Activated B cell treated with CpG ODN at 0.5 μM for 24 hours (primary cell): ENCODE data around the gene ANO1. TPM values are rescaled to one million over a fixed set of nuclear protein-coding genes. Genes with fewer than 3 reads are reported as not detected.

Source experiments
- ATAC-seq: fragments of 200-7000 bp; cut with Tn5 transposase; one replicate; pipeline ENCODE4 v1.10.0; 2021; ENCODE audit warnings: low read depth, mild to moderate bottlenecking, moderate library complexity
- CTCF ChIA-PET: fragments of 350-600 bp; sonication (Branson Sonifier 250); formaldehyde crosslinking; loops from one replicate; lab custom pipeline; 2021; ENCODE audit warnings: antibody characterized with exemption; lab: Charles Lee
- POLR2A ChIA-PET: fragments of 350-600 bp; sonication (Branson Sonifier 250); formaldehyde crosslinking; loops from one replicate; lab custom pipeline; 2021; ENCODE audit warnings: antibody characterized with exemption; lab: Charles Lee
- DNase-seq: peaks from one replicate; pipeline ENCODE4 v3.0.0; 2022
- H3K27ac Mint-ChIP-seq: one replicate; pipeline ENCODE4 v1.8.0; 2020; ENCODE audit warnings: mixed read lengths
- H3K27me3 Mint-ChIP-seq: one replicate; pipeline ENCODE4 v1.8.0; 2021; ENCODE audit warnings: mixed read lengths
- H3K36me3 Mint-ChIP-seq: one replicate; pipeline ENCODE4 v1.8.0; 2021; ENCODE audit warnings: low read depth, mixed read lengths
- H3K4me1 Mint-ChIP-seq: one replicate; pipeline ENCODE4 v1.8.0; 2021; ENCODE audit warnings: mixed read lengths
- H3K4me3 Mint-ChIP-seq: one replicate; pipeline ENCODE4 v1.8.0; 2020; ENCODE audit warnings: mild to moderate bottlenecking, mixed read lengths
- H3K9me3 Mint-ChIP-seq: one replicate; pipeline ENCODE4 v1.8.0; 2020; ENCODE audit warnings: mixed read lengths
- CTCF ChIP-seq: fragments of 200-600 bp; IDR thresholded peaks from one replicate; pipeline ENCODE4 v1.8.0; 2022; ENCODE audit warnings: antibody characterized with exemption, mild to moderate bottlenecking
- intact Hi-C: fragments of 100-400 bp; cut with micrococcal nuclease; formaldehyde crosslinking; loops from one replicate; pipeline ENCODE4 v1.15.1; 2024
- total RNA-seq: library from RNA; stranded (reverse); gene quantifications from 2 replicates; pipeline ENCODE4 v1.2.3, GENCODE V29; 2022

Gene ANO1
- total RNA-seq, 1 donor from 2014 or later = not detected

GRCh38 chr11:70078781-70079616 lies 882 bp downstream of the ANO1 start:
- H3K9me3 Mint-ChIP-seq = no peaks in the 10 kb centered on the region
- H3K27me3 Mint-ChIP-seq = peaks cover 41% of the 10 kb centered on the region
- ATAC-seq = no peak
- ChIA-PET POLR2A (no interaction called here), CTCF (no interaction called here)
- no peaks in the 10 kb centered on the region for H3K4me1 Mint-ChIP-seq
- intact Hi-C loops = no loop called here
- TF ChIP-seq CTCF = no peak
- no peak for DNase-seq
- no peak overlapping the region for H3K4me3 Mint-ChIP-seq
- H3K36me3 Mint-ChIP-seq = no peaks in the 10 kb centered on the region
- H3K27ac Mint-ChIP-seq = no peak overlapping the region

DNA sequence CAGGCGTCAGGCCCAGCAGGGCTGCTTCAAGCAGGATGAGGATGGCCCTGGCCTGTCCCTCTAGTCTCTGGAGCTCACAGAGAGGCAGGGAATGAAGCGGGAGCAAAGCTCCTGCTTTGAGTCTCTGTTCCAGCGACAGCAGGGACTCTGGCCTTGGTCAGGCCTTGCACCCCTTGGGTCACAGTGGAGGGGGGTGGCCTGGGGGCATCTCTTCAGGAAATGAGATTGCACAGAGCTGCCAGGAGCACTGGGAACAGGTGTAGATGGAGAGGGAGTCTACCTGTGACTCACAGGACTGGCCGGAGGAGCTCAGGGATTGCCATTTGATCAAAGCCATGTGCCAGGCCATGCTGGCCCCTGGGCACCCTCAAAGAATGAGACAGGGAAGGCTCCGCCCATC lies 1.6 kb downstream of the ANO1 start:
- Mint-ChIP-seq H3K9me3 (no peaks in the 10 kb centered on the region), H3K27me3 (peaks cover 34% of the 10 kb centered on the region), H3K4me1 (no peaks in the 10 kb centered on the region), H3K27ac (no peak overlapping the region), H3K4me3 (no peak overlapping the region), H3K36me3 (no peaks in the 10 kb centered on the region)
- DNase-seq (no peak), ATAC-seq (no peak)
- ChIA-PET POLR2A (no interaction called here), CTCF (no interaction called here)
- intact Hi-C loops = no loop called here
- no peak for TF ChIP-seq CTCF

GRCh38 chr11:70080763-70081162 lies 2.6 kb downstream of the ANO1 start:
- Mint-ChIP-seq H3K27me3 (peaks cover 26% of the 10 kb centered on the region), H3K4me3 (no peak overlapping the region), H3K9me3 (no peaks in the 10 kb centered on the region), H3K36me3 (no peaks in the 10 kb centered on the region), H3K4me1 (no peaks in the 10 kb centered on the region), H3K27ac (no peak overlapping the region)
- no peak for TF ChIP-seq CTCF
- intact Hi-C loops = no loop called here
- ATAC-seq (no peak), DNase-seq (no peak)
- POLR2A ChIA-PET = no interaction called here
- CTCF ChIA-PET = no interaction called here

DNA sequence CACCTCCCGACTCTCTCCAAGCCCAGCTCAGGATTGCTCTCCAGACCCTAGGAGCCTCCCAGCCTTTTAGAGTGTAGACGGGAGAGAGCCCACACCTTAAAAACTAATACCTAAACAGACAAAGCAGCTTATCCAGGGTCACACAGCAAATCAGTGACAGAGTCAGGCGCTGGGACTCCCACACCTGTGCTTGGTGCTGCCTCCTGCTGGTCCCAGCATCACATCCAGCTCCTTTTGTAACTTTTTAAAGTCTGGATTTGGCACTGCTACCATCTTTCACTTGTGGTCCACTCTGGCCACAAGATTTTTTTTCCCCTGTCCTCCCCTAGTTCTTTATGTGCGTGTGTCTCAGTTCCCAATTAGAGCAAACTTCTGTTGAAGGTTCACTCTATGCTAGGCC lies 4.7 kb downstream of the ANO1 start:
- ChIA-PET CTCF (no interaction called here), POLR2A (no interaction called here)
- H3K27me3 Mint-ChIP-seq = peaks cover 14% of the 10 kb centered on the region
- ATAC-seq = no peak
- no peaks in the 10 kb centered on the region for H3K9me3 Mint-ChIP-seq
- H3K36me3 Mint-ChIP-seq = no peaks in the 10 kb centered on the region
- no peaks in the 10 kb centered on the region for H3K4me1 Mint-ChIP-seq
- DNase-seq = no peak
- H3K4me3 Mint-ChIP-seq = no peak overlapping the region
- intact Hi-C loops = no loop called here
- H3K27ac Mint-ChIP-seq = no peak overlapping the region
- TF ChIP-seq CTCF = no peak

GRCh38 chr11:70084046-70084984 lies 6.2 kb downstream of the ANO1 start:
- H3K9me3 Mint-ChIP-seq = no peaks in the 10 kb centered on the region
- ChIA-PET CTCF (no interaction called here), POLR2A (no interaction called here)
- no peaks in the 10 kb centered on the region for H3K36me3 Mint-ChIP-seq
- H3K27me3 Mint-ChIP-seq = peaks cover 14% of the 10 kb centered on the region
- intact Hi-C loops = no loop called here
- TF ChIP-seq CTCF = no peak
- no peaks in the 10 kb centered on the region for H3K4me1 Mint-ChIP-seq
- H3K4me3 Mint-ChIP-seq = no peak overlapping the region
- no peak overlapping the region for H3K27ac Mint-ChIP-seq
- no peak for DNase-seq
- ATAC-seq = no peak
